ENCODE measurements around the gene SPOUT1. TPM values are rescaled to one million over a fixed set of nuclear protein-coding genes. Genes with fewer than 3 reads are reported as not detected.
A peak's percentile ranks its signal among the peaks of the same experiment; 100 is the strongest.

SPOUT1 gene
- total and polyA plus RNA-seq, 2 of the 13 experiments (the other 11 are each of a cell fraction or from before 2014, with no cell fraction given) = 39.0 to 45.8 TPM

- peak; percentile 74; the same call in 1 of the 2 replicates for TF ChIP-seq MLX (CRISPR knock-in tag; IDR thresholded peaks at IDR 0.05)
- TF ChIP-seq AGO2 (optimal IDR thresholded peaks at IDR 0.05; ENCODE audit: low read depth, low read length) = no peak
- no peak for TF ChIP-seq PCBP2 (optimal IDR thresholded peaks at IDR 0.05; ENCODE audit: low read depth, low read length, poor library complexity, severe bottlenecking)
- no peak for TF ChIP-seq TBX3 (IDR thresholded peaks at IDR 0.05; ENCODE audit: borderline replicate concordance)
- 0 out of 2 replicates have a peak, but pooled peaks have one; percentile 68 for TF ChIP-seq ZNF362 (CRISPR knock-in tag; IDR thresholded peaks at IDR 0.05; ENCODE audit: borderline replicate concordance)
- 0 out of 2 replicates have a peak, but pooled peaks have one; percentile 24 for TF ChIP-seq FOXJ3 (CRISPR knock-in tag; IDR thresholded peaks at IDR 0.05; ENCODE audit: borderline replicate concordance)
- TF ChIP-seq ZNF44 (CRISPR knock-in tag; IDR thresholded peaks at IDR 0.05) = 0 out of 2 replicates have a peak, but pooled peaks have one; percentile 21
- TF ChIP-seq ZNF230 (CRISPR knock-in tag; IDR thresholded peaks at IDR 0.05) = peak; percentile 90; the same call in 1 of the 2 replicates
- no peak for TF ChIP-seq GTF2F1 (IDR thresholded peaks at IDR 0.05; ENCODE audit: low read length)
- peak; percentile 80; the same call in 2 of the 3 replicates for TF ChIP-seq MXI1 (IDR thresholded peaks at IDR 0.05; ENCODE audit: borderline replicate concordance, low read depth, low read length)
- peak; percentile 97 for TF ChIP-seq ZNF224 (CRISPR knock-in tag; IDR thresholded peaks at IDR 0.05)
- TF ChIP-seq ATF4 (CRISPR knock-in tag; IDR thresholded peaks at IDR 0.05) = peak in 1 of 2 experiments; percentile 82; a peak in 1 of 4 replicates
- TF ChIP-seq HINFP (CRISPR knock-in tag; IDR thresholded peaks at IDR 0.05; ENCODE audit: low read depth) = peak; percentile 93
- TF ChIP-seq SAP130 (CRISPR knock-in tag; IDR thresholded peaks at IDR 0.05; ENCODE audit: low read depth) = peak; percentile 97
- TF ChIP-seq TCF7 (IDR thresholded peaks at IDR 0.05; ENCODE audit: low read depth) = no peak
- 0 out of 2 replicates have a peak, but pooled peaks have one; percentile 82 for TF ChIP-seq FOXO4 (CRISPR knock-in tag; conservative IDR thresholded peaks at IDR 0.05)
- TF ChIP-seq ZNF382 (CRISPR knock-in tag; IDR thresholded peaks at IDR 0.05; ENCODE audit: borderline replicate concordance) = no peak
- TF ChIP-seq ZNF776 (CRISPR knock-in tag; IDR thresholded peaks at IDR 0.05) = peak; percentile 99
- TF ChIP-seq FOXC1 (CRISPR knock-in tag; IDR thresholded peaks at IDR 0.05; ENCODE audit: borderline replicate concordance) = peak; percentile 94
- TF ChIP-seq RFX1 (IDR thresholded peaks at IDR 0.05) = no peak
- peak; percentile 94 for TF ChIP-seq ZNF564 (CRISPR knock-in tag; IDR thresholded peaks at IDR 0.05)
- no peak; the same call in 1 of the 2 replicates for TF ChIP-seq CERS6 (CRISPR knock-in tag; IDR thresholded peaks at IDR 0.05)
These were observed 42.7 kb downstream of the SPOUT1 start, which contains the start of gene TBC1D13 (continued) for GRCh38 chr9:128786681-128787601.
